NK-92 treated with Interleukin-12 subunit alpha and Interleukin-12 subunit beta, amount 100 ng/mL, for 24 hours (cell line): ENCODE measurements around the gene FAM219B.
"Not testable (repeated sequence)": the region's sequence is repeated elsewhere in the genome, so short reads cannot be mapped to it uniquely, and the experiment has no call there.

Experiments used
- DNase-seq: peaks from one replicate; lab custom pipeline; 2025; lab: John Stamatoyannopoulos, UW

FAM219B gene

GRCh38 chr15:74906450-74907162, at the start of gene FAM219B:
Gene FAM219B (minus strand): TSS chr15:74906851. CDS start chr15:74906800, 51 bp downstream.
- DNase-seq: peak; percentile 91

DNA sequence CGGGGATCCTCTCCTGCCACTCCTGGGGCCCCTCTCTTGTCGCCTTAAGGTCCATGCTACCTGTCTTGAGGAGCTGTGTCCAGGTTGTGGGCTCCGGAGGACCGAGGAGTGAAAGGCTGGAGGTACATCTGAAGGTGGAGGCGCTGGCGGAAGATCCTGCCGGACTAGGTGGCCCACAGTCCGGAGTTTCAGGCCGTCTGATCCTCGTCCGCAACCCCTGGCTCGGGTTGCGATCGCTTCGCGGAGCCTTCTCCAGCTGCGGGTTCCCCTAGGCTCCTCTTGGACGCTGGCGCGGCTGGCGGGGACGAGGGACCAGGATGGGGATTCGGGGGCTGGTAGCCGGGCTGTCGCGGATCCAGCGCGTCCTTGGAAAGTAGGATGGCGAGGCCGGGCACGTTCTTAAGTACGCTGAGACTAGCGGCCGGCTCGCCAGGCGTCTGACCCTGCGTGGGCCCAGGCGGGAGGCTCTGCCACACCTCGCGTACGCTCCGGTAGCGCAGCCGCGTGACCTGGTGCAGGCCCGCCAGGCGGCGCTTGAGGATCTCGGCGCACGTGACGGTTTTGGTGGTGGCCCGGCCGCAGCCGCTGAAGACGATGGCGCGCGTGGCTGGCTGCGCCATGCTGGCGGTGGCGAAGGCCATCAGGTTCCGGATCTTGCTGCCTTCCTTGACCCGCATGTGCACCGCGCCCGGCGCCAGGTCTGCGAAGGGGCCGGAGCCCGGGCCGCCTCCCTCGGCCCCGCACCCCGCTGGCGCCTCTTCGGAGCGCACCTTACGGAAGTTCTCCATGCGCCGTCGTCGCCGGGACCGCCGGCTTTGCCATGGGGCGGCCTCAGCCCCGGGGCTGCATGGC, 49.4 kb upstream of the FAM219B start:
- DNase-seq: no peak

- DNase-seq: no peak
Measured at GRCh38 chr15:74955017-74955416, 48.4 kb upstream of the FAM219B start.

DNA sequence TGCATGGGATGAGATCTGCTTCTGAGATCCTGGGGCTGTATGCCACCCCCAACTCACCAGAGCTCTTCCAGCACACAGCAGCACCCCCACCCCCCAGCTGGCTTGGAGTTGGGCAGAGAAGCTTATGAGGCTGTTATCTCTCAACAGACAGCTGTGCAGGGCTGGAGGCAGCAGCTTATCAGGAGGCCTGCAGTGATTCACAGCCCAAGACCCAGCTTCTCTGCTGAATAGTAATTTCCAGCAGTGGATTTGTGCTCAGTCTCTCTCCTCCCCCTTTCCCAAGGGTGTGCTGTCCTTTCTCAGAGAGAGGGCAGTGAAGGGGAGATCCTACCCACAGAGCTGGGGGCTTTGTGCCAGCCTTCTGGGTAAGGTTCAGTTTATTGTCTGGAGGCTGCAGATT, 47.9 kb upstream of the FAM219B start:
- DNase-seq: no peak

- no peak for DNase-seq
Measured at GRCh38 chr15:74951006-74951405, 44.4 kb upstream of the FAM219B start.

DNA sequence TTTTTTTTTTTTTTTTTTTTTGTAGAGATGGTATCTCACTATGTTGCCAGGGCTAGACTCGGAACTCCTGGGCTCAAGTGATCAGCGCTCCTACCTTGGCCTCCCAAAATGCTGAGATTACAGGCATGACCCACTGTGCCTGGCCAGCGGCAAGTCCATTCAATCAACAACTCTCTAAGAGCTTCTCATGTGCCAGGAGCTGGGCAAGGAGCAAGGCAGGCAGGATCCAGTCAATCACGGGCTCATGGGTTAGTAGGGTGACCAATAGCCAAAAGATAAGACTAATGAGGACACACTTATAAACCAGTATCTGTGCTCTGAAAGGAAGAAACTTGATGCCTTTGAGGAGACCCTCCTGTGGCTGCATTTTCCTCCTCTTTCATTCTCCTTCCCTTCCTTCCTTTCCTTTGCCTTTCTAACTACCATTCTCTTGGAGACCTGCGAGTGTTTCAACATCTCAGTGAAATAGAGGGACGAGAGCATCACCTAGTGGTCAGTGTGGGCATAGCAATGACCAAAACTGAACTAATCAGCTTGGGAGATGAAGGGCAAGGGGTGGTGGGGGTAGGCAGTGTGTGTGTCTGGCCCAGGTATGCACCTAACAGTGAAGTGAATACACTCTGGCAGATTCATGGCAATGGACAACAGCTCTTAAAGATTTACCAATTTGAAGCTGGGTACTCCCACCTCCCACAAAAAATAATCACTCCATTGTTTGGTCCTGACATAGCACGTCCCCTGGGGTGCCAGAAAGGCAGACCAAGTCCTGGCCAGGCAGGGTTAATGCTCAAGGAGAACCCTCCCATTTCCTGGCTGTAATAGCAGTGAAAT, 43.6 kb upstream of the FAM219B start:
- DNase-seq: peak; percentile 36

GRCh38 chr15:74937590-74938371, 31.1 kb upstream of the FAM219B start, which contains the start of gene COX5A:
Gene COX5A (minus strand): TSS chr15:74938073. CDS start chr15:74938014, 59 bp downstream.
- peak; percentile 89 for DNase-seq

GRCh38 chr15:74937272-74937589, 30.6 kb upstream of the FAM219B start:
- no peak for DNase-seq

- not testable (repeated sequence) for DNase-seq
Measured at GRCh38 chr15:74935193-74935592, 28.5 kb upstream of the FAM219B start.

- DNase-seq: no peak
Measured at GRCh38 chr15:74933573-74933972, 26.9 kb upstream of the FAM219B start.

DNA sequence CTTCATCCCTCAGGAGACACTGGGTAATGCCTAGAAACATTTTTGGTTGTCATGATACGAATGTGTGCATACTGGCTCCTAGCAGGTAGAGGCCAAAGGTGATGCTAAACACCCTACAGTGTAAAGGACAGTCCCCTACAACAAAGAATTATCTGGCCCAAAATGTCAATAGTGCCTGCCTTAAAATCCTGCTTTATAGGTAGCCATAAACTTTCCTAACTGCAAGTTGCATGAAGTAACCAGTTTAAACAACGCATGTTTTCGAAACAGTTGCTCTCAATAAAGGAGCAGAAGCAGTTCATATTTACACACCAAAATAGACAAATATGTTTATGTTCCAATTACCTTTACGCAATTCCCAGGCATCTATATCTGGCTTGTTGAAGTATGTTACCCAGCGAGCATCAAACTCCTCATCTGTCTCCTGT, 22.1 kb upstream of the FAM219B start:
- DNase-seq: no peak

GRCh38 chr15:74924525-74924924, 17.9 kb upstream of the FAM219B start:
- no peak for DNase-seq

- DNase-seq: no peak
Measured at GRCh38 chr15:74920456-74920855, 13.8 kb upstream of the FAM219B start.

- DNase-seq: no peak
Measured at GRCh38 chr15:74917676-74918075, 11.0 kb upstream of the FAM219B start.

- not testable (repeated sequence) for DNase-seq
Measured at GRCh38 chr15:74913799-74914198, 7.1 kb upstream of the FAM219B start.

GRCh38 chr15:74913041-74913440, 6.4 kb upstream of the FAM219B start:
- no peak for DNase-seq

- no peak for DNase-seq
Measured at GRCh38 chr15:74908635-74909034, 2.0 kb upstream of the FAM219B start.

GRCh38 chr15:74907163-74907870, 666 bp upstream of the FAM219B start:
- no peak for DNase-seq

GRCh38 chr15:74906067-74906449, 593 bp downstream of the FAM219B start:
- no peak for DNase-seq

GRCh38 chr15:74904190-74904805, 2.4 kb downstream of the FAM219B start:
- DNase-seq: no peak
